H1 (cell line): ENCODE measurements around the gene CAMK1G. TPM values are rescaled to one million over a fixed set of nuclear protein-coding genes. Genes with fewer than 3 reads are reported as not detected.

Source experiments
- CTCF ChIA-PET: fragments of 300-600 bp; sonication (Branson Sonifier 250); formaldehyde crosslinking; loops from one replicate; lab custom pipeline; 2021; ENCODE audit not compliant: partially characterized antibody; lab: Charles Lee
- POLR2A ChIA-PET: fragments of 300-600 bp; sonication (Branson Sonifier 250); formaldehyde crosslinking; loops from one replicate; lab custom pipeline; 2021; ENCODE audit warnings: inconsistent platforms; ENCODE audit not compliant: partially characterized antibody; lab: Charles Lee
- DNase-seq, 2 experiments: peaks; one replicate each; pipeline versions ENCODE4 v3.0.0 to v3.0.0-alpha.2; 2010 to 2022; ENCODE audit warnings: low spot score in 2 of 2, low read depth in 1 of 2, mixed read lengths in 1 of 2
- FAIRE-seq: peaks from 2 replicates; lab custom pipeline; 2011; peaks lifted over from hg19 to GRCh38; lab: Jason Lieb, UNC
- H2AFZ ChIP-seq: 2 replicates; pipeline ENCODE4 v1.8.1; 2012; ENCODE audit warnings: low read length, inconsistent platforms
- H2AK5ac ChIP-seq: 2 replicates; pipeline ENCODE4 v1.6.1; 2013; ENCODE audit warnings: low read depth, low read length
- H2BK120ac ChIP-seq: replicated peaks from 2 replicates; pipeline ENCODE3; 2013; ENCODE audit warnings: low read depth, low read length, inconsistent platforms
- H2BK12ac ChIP-seq: 2 replicates; pipeline ENCODE4 v1.6.1; 2013; ENCODE audit warnings: low read depth, low read length
- H2BK15ac ChIP-seq: 2 replicates; pipeline ENCODE4 v1.6.1; 2013; ENCODE audit warnings: low read length
- H2BK20ac ChIP-seq: 2 replicates; pipeline ENCODE4 v1.6.1; 2013; ENCODE audit warnings: low read length
- H2BK5ac ChIP-seq: 2 replicates; pipeline ENCODE4 v1.6.1; 2013; ENCODE audit warnings: low read depth, low read length
- H3K14ac ChIP-seq: 2 replicates; pipeline ENCODE4 v1.6.1; 2013; ENCODE audit warnings: inconsistent platforms; ENCODE audit not compliant: insufficient read length
- H3K18ac ChIP-seq: 2 replicates; pipeline ENCODE4 v1.6.1; 2013; ENCODE audit warnings: low read length; ENCODE audit errors: extremely low read depth
- H3K23ac ChIP-seq: 2 replicates; pipeline ENCODE4 v1.6.1; 2013; ENCODE audit warnings: inconsistent platforms; ENCODE audit not compliant: insufficient read length
- H3K23me2 ChIP-seq: 2 replicates; pipeline ENCODE4 v1.6.1; 2013; ENCODE audit warnings: low read depth, low read length
- H3K27ac ChIP-seq: 2 replicates; pipeline ENCODE4 v1.6.1; 2011; ENCODE audit warnings: low read depth, low read length, inconsistent platforms
- H3K27me3 ChIP-seq, 4 experiments: replicated peaks in 1 of 4; 1 replicate in 1 of 4; 2 replicates in 3 of 4; pipeline versions ENCODE4 v1.6.1 to v1.8.1; 2011 to 2013; ENCODE audit warnings: low read length in 3 of 4, mild to moderate bottlenecking in 3 of 4, inconsistent platforms in 2 of 4, mixed read lengths in 2 of 4, moderate library complexity in 1 of 4; ENCODE audit not compliant: control insufficient read depth in 3 of 4, insufficient read depth in 3 of 4; ENCODE audit errors: extremely low read depth in 1 of 4
- H3K36me3 ChIP-seq, 4 experiments: 2 replicates each; pipeline versions ENCODE4 v1.6.1 to v1.8.1; 2011 to 2013; ENCODE audit warnings: mild to moderate bottlenecking in 4 of 4, low read length in 3 of 4, moderate library complexity in 2 of 4, control low read depth in 1 of 4, inconsistent platforms in 1 of 4; ENCODE audit not compliant: insufficient read depth in 4 of 4, control insufficient read depth in 2 of 4
- H3K4ac ChIP-seq: replicated peaks from 2 replicates; pipeline ENCODE3; 2013; ENCODE audit warnings: low read length, low read depth, mixed read lengths, inconsistent platforms; ENCODE audit not compliant: insufficient read length
- H3K4me1 ChIP-seq, 4 experiments: replicated peaks in 1 of 4; 1 replicate in 1 of 4; 2 replicates in 3 of 4; pipeline versions ENCODE4 v1.6.1 to v1.8.1; 2011 to 2013; ENCODE audit warnings: low read length in 3 of 4, inconsistent platforms in 2 of 4, mixed read lengths in 1 of 4; ENCODE audit not compliant: insufficient read depth in 4 of 4, control insufficient read depth in 3 of 4
- H3K4me2 ChIP-seq, 2 experiments: 2 replicates each; pipeline versions ENCODE4 v1.6.1 to v1.8.1; 2011 to 2013; ENCODE audit warnings: low read depth in 2 of 2, low read length in 2 of 2, control low read depth in 1 of 2, inconsistent platforms in 1 of 2, mild to moderate bottlenecking in 1 of 2; ENCODE audit not compliant: insufficient read depth in 1 of 2
- H3K4me3 ChIP-seq, 4 experiments: fragments of 200-600, 300-600 bp in 1 of 4; sonication (generic), shearing (Covaris generic), sonication (Bioruptor Twin) in 1 of 4; 2 replicates each; pipeline versions ENCODE4 v1.5.1 to v1.8.1; 2011 to 2016; ENCODE audit warnings: low read length in 4 of 4, low read depth in 3 of 4, control low read depth in 2 of 4, inconsistent platforms in 2 of 4, mild to moderate bottlenecking in 2 of 4, mixed read lengths in 1 of 4, moderate library complexity in 1 of 4; ENCODE audit not compliant: insufficient read depth in 2 of 4; ENCODE audit errors: extremely low read depth in 1 of 4
- H3K56ac ChIP-seq: replicated peaks from 2 replicates; pipeline ENCODE3; 2013; ENCODE audit warnings: low read depth, mild to moderate bottlenecking, mixed read lengths, low read length, inconsistent platforms; ENCODE audit not compliant: insufficient read length
- H3K79me1 ChIP-seq: 2 replicates; pipeline ENCODE4 v1.6.1; 2013; ENCODE audit warnings: low read depth, low read length, control low read depth
- H3K79me2 ChIP-seq, 2 experiments: 2 replicates each; pipeline versions ENCODE4 v1.6.1 to v1.8.1; 2012 to 2013; ENCODE audit warnings: low read length in 2 of 2, mild to moderate bottlenecking in 2 of 2, inconsistent platforms in 1 of 2; ENCODE audit not compliant: insufficient read depth in 2 of 2, control insufficient read depth in 1 of 2
- H3K9ac ChIP-seq, 4 experiments: replicated peaks in 1 of 4; 1 replicate in 1 of 4; 2 replicates in 3 of 4; pipeline versions ENCODE4 v1.6.1 to v1.8.1; 2011 to 2013; ENCODE audit warnings: low read depth in 3 of 4, low read length in 3 of 4, control low read depth in 2 of 4, mild to moderate bottlenecking in 2 of 4, moderate library complexity in 2 of 4, inconsistent platforms in 1 of 4; ENCODE audit errors: extremely low read depth in 1 of 4
- H3K9me3 ChIP-seq, 2 experiments: 2 replicates each; pipeline versions ENCODE4 v1.6.1 to v1.8.1; 2012 to 2013; ENCODE audit warnings: mild to moderate bottlenecking in 2 of 2, moderate library complexity in 2 of 2, control low read depth in 1 of 2, inconsistent platforms in 1 of 2, low read depth in 1 of 2, low read length in 1 of 2, mixed read lengths in 1 of 2; ENCODE audit not compliant: insufficient read depth in 2 of 2
- H4K20me1 ChIP-seq, 2 experiments: replicated peaks in 1 of 2; 2 replicates each; pipeline versions ENCODE3 to v1.8.1; 2011 to 2013; ENCODE audit warnings: inconsistent platforms in 2 of 2, low read length in 2 of 2, mild to moderate bottlenecking in 1 of 2; ENCODE audit not compliant: insufficient read depth in 2 of 2, control insufficient read depth in 1 of 2
- H4K5ac ChIP-seq: 2 replicates; pipeline ENCODE4 v1.6.1; 2013; ENCODE audit warnings: low read length, low read depth, mixed read lengths, inconsistent platforms; ENCODE audit not compliant: insufficient read length
- H4K8ac ChIP-seq: 2 replicates; pipeline ENCODE4 v1.8.0; 2013; ENCODE audit warnings: mild to moderate bottlenecking, moderate library complexity, low read length, inconsistent platforms; ENCODE audit not compliant: insufficient read depth; ENCODE audit errors: extremely low read depth
- H4K91ac ChIP-seq: replicated peaks from 2 replicates; pipeline ENCODE3; 2013; ENCODE audit warnings: low read length, mixed read lengths, inconsistent platforms; ENCODE audit not compliant: insufficient read length
- ASH2L ChIP-seq: fragments of 200-600, 300-600 bp; sonication (generic); IDR thresholded peaks from one replicate; pipeline ENCODE4 v1.7.1; 2017; ENCODE audit warnings: low read length
- BACH1 ChIP-seq: IDR thresholded peaks from 2 replicates; pipeline ENCODE4 v1.6.1; 2012; ENCODE audit warnings: low read length, improper control_type of control experiment
- HDAC2 ChIP-seq, 2 experiments: fragments of 300-600 bp in 1 of 2; sonication (generic) in 1 of 2; IDR thresholded peaks; 2 replicates each; pipeline ENCODE4 v1.6.1; 2011 to 2012; ENCODE audit warnings: low read depth in 2 of 2, low read length in 2 of 2, mild to moderate bottlenecking in 2 of 2, moderate library complexity in 2 of 2, borderline replicate concordance in 1 of 2, inconsistent platforms in 1 of 2
- POU5F1 ChIP-seq: IDR thresholded peaks from 2 replicates; pipeline ENCODE4 v1.6.1; 2011; ENCODE audit warnings: low read depth, mild to moderate bottlenecking, low read length, moderate library complexity
- SAP30 ChIP-seq: fragments of 300-600 bp; sonication (generic); IDR thresholded peaks from 2 replicates; pipeline ENCODE4 v1.7.1; 2012; ENCODE audit warnings: low read length, moderate library complexity, mild to moderate bottlenecking, inconsistent platforms; ENCODE audit not compliant: insufficient read depth, insufficient replicate concordance
- WGBS, 2 experiments: shearing (Covaris generic) in 1 of 2; methylation state at CpG; one replicate each; pipeline versions ENCODE4 v1.1.6 to v1.1.7; 2013 to 2015; ENCODE audit warnings: low lambda C conversion rate in 2 of 2, mixed read lengths in 2 of 2, inconsistent platforms in 1 of 2, low coverage in 1 of 2, missing lambda C conversion rate in 1 of 2; ENCODE audit not compliant: insufficient replicate concordance in 2 of 2, insufficient coverage in 1 of 2, insufficient read length in 1 of 2; ENCODE audit errors: extremely low coverage in 1 of 2, missing lambda C conversion rate in 1 of 2; 5-methylcytosine and 5-hydroxymethylcytosine counted together
- polyA plus RNA-seq, 7 experiments: library from polyadenylated mRNA; depleted of rRNA in 3 of 7; stranded (reverse) in 5 of 7; unstranded in 2 of 7; fragments of >200 nt in 5 of 7; fragments of 200-250 nt in 2 of 7; gene quantifications; 1 replicate in 5 of 7; 2 replicates in 1 of 7; 4 replicates in 1 of 7; pipeline versions ENCODE4 v1.2.1 to v1.2.3, GENCODE V29; 2011 to 2013; ENCODE audit warnings: missing spikeins in 2 of 7, mixed read lengths in 2 of 7
- total RNA-seq: library from RNA; stranded (reverse); fragmentation: NEBNext Ultra II Directional; extraction: Animal tissue kit (Norgen Biotek cat#: 25700); gene quantifications from 2 replicates; pipeline ENCODE4 v1.2.1, GENCODE V29; 2021

The CAMK1G gene
- total and polyA plus RNA-seq, 2 of the 8 experiments (the other 6 are each of a cell fraction or from before 2014, with no cell fraction given) = 1.00 to 1.0 TPM

GRCh38 chr1:209619696-209620486, 36.4 kb downstream of the CAMK1G start:
- Histone ChIP-seq H3K9me3 (no peaks in the 10 kb centered on the region), H3K9ac (no peak overlapping the region), H4K91ac (no peak overlapping the region), H3K36me3 (no peaks in the 10 kb centered on the region), H4K20me1 (no peaks in the 10 kb centered on the region), H3K18ac (no peak overlapping the region), H2BK5ac (no peak overlapping the region), H3K4me2 (no peak overlapping the region), H2AFZ (no peak overlapping the region), H3K79me1 (no peaks in the 10 kb centered on the region), H4K8ac (no peak overlapping the region), H3K4ac (no peak overlapping the region), H3K56ac (no peak overlapping the region), H4K5ac (no peak overlapping the region), H3K79me2 (no peaks in the 10 kb centered on the region), H3K4me1 (no peaks in the 10 kb centered on the region; a peak in 2 of 7 replicates), H3K27me3 (no peaks in the 10 kb centered on the region), H3K23ac (no peak overlapping the region), H3K27ac (no peak overlapping the region), H2AK5ac (no peak overlapping the region), H3K23me2 (no peaks in the 10 kb centered on the region), H3K4me3 (no peak overlapping the region), H2BK15ac (no peak overlapping the region), H2BK12ac (no peak overlapping the region), H3K14ac (no peak overlapping the region), H2BK120ac (no peak overlapping the region), H2BK20ac (no peak overlapping the region)
- 88% methylated on average over 7 of the region's 7 CpGs; no CpG with 5 or more reads in 1 of the 2 experiments for WGBS, 2 experiments
- POLR2A ChIA-PET = no interaction called here
- CTCF ChIA-PET = interaction anchor here (0.5 to 28.8 kb wide), 10 partner anchors 7 to 145 kb away, joined by 3 to 636 read pairs (median 8); partner anchors contain the start of gene CAMK1G
- DNase-seq = no peak
- TF ChIP-seq BACH1 (no peak), POU5F1 (no peak), SAP30 (no peak), ASH2L (no peak), HDAC2 (IDR thresholded peaks at IDR 0.05; ENCODE audit: borderline replicate concordance in 1 of 2, low read depth in 2 of 2, low read length in 2 of 2) (no peak)
- no peak for FAIRE-seq
